Left cardiac atrium (tissue), 4 donors: ENCODE results near the gene PKIG. TPM values are rescaled to one million over a fixed set of nuclear protein-coding genes. Genes with fewer than 3 reads are reported as not detected.
A peak's percentile ranks its signal among the peaks of the same experiment; 100 is the strongest.
"Not testable (repeated sequence)": the region's sequence is repeated elsewhere in the genome, so short reads cannot be mapped to it uniquely, and the experiment has no call there.

ENCODE experiments used
- ATAC-seq, 2 donors: fragments of 200-7000 bp; cut with Tn5 transposase; one replicate each; pipeline ENCODE4 v1.9.1; 2020; ENCODE audit warnings: mild to moderate bottlenecking in 2 of 2, moderate library complexity in 2 of 2
- DNase-seq: peaks from one replicate; pipeline ENCODE4 v3.0.0-alpha.2; 2020
- intact Hi-C, 2 donors: fragments of 100-400 bp; cut with DNase I; formaldehyde crosslinking; loops; one replicate each; pipeline versions ENCODE4 v1.14.1 to v1.15.1; 2022 to 2023
- total RNA-seq, 2 donors: library from RNA; stranded (reverse); fragmentation: NEBNext Ultra II Directional; extraction: Animal tissue kit (Norgen Biotek cat#: 25700); gene quantifications; one replicate each; pipeline ENCODE4 v1.2.1, GENCODE V29; 2021
- donor health status: DM: no; HTN: yes; CAD: no.
- donor health status: DM: no; HTN: yes; CAD: no; lungs with severe emphysema.
- donor health status: DM: yes; HTN: yes; CAD: no.
- donor health status: Dilated cardiomyopathy.

Gene PKIG
- total RNA-seq, 2 donors from 2014 or later = 159 to 182 TPM

DNA sequence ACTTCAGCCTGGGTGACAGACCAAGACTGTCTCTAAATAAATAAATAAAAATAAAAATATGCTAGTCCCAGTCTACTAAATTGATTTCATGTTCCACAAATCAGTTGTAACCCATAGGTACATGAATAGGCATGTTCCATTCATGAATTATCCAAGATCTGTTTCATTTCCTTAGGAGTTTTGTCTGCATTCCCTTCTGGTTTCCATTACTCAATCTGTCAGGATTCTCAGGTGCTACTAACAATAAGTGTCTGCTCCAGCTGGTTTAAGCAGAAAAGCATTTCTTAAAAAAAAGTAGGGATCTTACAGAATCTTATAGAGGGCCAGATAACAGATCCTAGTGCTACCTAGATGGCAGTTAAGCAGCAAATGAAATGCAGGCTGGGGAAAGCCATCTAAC, 15.6 kb upstream of the PKIG start:
- DNase-seq (no peak), ATAC-seq (no peak)
- intact Hi-C loops = no loop called here

DNA sequence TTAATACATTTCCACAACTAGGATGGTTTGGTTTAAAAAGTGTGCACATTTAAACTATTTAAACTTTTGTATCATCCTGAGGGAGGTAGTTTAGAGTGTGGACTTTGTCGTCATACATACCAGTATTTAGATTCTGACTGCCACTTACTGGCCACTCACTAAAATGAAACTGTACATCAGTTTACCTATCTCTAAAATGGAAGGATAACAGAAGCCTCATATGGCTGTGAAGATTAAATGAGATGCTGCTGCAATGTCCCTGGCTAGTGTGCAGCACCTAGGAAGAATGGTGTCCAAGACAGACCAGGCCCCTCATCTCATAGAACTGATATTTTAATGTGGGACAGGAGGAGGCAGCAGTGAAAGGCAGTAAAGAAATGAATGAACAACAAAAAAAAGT, 12.0 kb upstream of the PKIG start:
- ATAC-seq (no peak), DNase-seq (no peak)
- intact Hi-C loops = loop anchor here in 1 of 2 donors (5.0 kb wide), 1 partner anchor 37 kb away; no protein-coding TSS in a partner anchor

DNA sequence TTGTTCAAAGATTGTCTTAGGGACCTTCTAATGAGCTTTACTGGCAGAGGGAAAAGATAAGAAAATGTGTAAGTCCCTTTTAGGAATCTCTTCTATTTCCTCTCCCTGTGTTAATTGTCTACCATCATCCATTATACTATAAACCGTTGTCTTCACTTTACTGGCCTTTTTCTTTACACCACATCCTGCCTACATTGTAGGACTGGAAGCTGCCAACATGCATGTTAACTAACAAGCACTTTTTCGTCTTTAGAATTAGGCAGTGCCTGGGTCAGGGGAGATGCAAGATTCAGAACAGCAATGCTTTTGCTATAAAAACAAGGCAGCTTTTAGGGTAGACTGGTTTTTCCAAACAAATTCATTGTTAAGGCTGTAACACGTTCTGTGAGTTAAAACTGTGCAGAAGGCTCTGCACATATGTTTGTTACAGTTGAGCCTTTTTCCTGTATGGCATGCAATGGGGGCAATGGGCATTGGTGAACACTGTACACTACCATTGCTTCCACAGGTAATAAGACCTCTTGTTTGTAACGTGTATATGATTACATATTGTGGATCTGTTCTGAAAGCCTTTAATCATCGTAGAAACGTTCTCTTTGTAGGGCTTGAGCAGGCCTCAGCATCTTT, 10.9 kb upstream of the PKIG start:
- intact Hi-C loops = loop anchor here in 1 of 2 donors (5.0 kb wide), 1 partner anchor 36 kb away; no protein-coding TSS in a partner anchor
- ATAC-seq (no peak), DNase-seq (no peak)

- intact Hi-C loops = loop anchor here in 1 of 2 donors (5.0 kb wide), 1 partner anchor 34 kb away; no protein-coding TSS in a partner anchor
- ATAC-seq = peak; percentile 87 to 93
Measured at GRCh38 chr20:44572551-44573500, 9.6 kb upstream of the PKIG start.

DNA sequence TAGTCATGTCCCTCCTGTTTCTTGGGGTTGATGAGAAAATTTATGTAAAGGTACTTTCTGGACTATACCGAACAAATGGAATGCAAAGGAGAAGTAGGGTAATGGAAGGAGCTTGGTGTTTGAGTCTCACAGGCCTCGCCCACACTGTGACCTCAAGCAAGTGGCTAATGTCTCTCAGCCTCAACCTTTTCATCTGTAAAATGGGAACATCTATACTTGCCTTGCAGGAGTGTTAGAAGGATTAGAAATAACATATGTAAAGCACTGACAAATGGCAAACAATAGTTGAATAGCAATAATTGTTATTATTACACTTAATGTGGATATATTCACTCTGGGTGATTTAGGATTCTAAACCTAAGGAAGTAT, 8.9 kb upstream of the PKIG start:
- ATAC-seq (no peak), DNase-seq (no peak)
- intact Hi-C loops = loop anchor here in 1 of 2 donors (5.0 kb wide), 1 partner anchor 34 kb away; no protein-coding TSS in a partner anchor

More at GRCh38 chr20:44572551-44573500, 9.6 kb upstream of the PKIG start:
- peak; percentile 56 for DNase-seq

GRCh38 chr20:44574372-44574771, 8.0 kb upstream of the PKIG start:
- DNase-seq = no peak
- ATAC-seq = no peak
- intact Hi-C loops = loop anchor here in 1 of 2 donors (5.0 kb wide), 1 partner anchor 33 kb away; no protein-coding TSS in a partner anchor

DNA sequence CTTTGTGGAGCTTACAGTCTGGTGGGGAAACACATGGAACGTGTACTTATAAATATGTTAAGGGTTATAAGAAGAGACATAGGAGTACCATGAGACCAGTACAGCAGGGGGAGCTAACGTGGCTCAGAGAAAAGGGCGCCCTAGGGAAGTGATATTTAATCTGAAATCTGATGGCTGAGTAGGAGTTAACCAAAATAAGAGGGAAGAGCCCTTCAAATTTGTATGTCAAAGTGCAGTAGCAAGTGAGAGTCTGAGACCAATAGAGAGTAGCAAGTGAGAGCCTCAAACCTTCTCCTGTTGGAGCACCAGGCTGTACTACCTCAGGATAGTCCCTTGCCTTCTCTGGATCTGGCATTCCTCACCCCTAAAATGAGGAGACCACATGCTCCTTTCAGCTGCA, 6.1 kb upstream of the PKIG start:
- DNase-seq = no peak
- intact Hi-C loops = no loop called here

DNA sequence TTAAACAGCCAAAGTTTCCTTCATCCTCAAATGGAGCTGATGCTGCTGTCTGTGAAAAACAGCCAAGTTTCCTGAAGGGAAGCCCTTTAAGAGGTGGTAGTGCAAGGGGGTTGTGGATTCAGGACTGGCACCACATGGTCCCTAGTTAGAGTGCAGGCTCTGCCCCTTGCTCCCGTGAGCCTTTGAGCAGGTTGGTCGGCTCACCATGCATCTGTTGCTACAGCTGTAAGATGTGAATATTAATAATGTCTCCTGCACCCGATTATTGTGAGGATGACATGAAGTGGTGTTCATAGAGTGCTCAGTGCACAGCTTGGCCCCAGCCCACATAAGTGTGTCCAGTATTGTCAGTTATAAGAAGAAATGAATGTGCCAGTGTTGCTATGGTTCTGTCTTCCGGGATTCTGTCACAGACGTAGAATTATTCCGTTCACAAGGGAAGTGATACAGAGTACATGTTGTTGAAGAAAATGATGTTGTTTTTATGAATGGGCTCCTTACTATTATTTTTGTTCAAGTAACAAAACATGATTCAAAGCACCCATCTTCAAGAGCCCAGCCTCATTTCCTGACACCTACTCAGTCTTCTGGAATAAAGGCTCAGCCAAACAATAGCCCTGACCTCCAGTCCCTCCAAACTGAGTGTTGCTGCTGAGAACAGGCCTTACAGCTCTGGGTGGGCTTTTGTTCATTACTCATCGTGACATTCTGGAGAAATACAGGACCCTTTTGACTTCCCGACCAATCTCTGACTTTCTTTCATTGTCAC, 2.9 kb upstream of the PKIG start:
- no peak for DNase-seq
- ATAC-seq = no peak
- intact Hi-C loops = no loop called here

More for the DNA sequence above, 6.1 kb upstream of the PKIG start:
- ATAC-seq = peak in 1 of 2 donors; percentile 9

- DNase-seq (no peak), ATAC-seq (peak in 1 of 2 donors; percentile 29)
- intact Hi-C loops = no loop called here
Measured at GRCh38 chr20:44580581-44581268, 1.7 kb upstream of the PKIG start.

DNA sequence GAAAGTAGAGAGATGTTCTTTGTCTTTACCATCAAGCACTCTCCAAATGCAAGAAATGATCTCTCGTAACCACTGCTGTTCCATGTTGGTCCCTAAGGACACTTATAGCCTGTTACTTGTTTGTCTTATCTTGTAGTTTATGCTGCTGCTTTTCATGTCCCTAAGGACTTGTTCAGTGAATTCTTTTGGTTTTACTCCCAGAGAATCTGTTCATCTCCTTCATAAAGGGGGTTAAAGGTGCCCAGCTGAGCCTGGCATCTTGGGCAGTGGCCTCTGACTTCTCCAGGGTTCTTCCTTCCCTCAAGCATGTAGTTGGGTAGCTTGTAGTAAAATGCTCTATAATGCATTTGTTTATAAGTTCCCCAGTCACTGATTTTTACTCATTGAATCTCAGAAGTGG, 864 bp upstream of the PKIG start:
- intact Hi-C loops = no loop called here
- no peak for ATAC-seq
- DNase-seq = no peak

GRCh38 chr20:44583157-44583556, 778 bp downstream of the PKIG start:
- intact Hi-C loops = no loop called here
- ATAC-seq (no peak), DNase-seq (no peak)

DNA sequence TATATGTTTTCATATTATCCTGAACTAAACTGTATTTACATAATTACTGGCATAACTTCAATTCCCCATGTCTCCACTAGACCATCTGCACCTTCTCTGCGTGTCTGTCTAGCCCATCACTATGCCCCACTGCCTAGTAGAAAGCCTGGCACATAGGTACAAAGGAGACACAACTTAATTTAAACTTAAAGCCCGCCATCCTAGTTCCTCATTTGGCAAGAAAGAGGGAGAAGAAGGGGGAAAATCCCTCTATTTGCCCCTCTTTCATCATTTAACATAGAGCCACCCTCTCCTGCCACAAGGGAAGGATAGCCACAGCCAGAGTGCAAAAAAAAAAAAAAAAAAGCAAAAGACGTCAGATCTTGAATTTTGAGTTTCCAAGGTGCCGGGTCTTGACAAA, 1.8 kb downstream of the PKIG start:
- DNase-seq = no peak
- no peak for ATAC-seq
- intact Hi-C loops = no loop called here

DNA sequence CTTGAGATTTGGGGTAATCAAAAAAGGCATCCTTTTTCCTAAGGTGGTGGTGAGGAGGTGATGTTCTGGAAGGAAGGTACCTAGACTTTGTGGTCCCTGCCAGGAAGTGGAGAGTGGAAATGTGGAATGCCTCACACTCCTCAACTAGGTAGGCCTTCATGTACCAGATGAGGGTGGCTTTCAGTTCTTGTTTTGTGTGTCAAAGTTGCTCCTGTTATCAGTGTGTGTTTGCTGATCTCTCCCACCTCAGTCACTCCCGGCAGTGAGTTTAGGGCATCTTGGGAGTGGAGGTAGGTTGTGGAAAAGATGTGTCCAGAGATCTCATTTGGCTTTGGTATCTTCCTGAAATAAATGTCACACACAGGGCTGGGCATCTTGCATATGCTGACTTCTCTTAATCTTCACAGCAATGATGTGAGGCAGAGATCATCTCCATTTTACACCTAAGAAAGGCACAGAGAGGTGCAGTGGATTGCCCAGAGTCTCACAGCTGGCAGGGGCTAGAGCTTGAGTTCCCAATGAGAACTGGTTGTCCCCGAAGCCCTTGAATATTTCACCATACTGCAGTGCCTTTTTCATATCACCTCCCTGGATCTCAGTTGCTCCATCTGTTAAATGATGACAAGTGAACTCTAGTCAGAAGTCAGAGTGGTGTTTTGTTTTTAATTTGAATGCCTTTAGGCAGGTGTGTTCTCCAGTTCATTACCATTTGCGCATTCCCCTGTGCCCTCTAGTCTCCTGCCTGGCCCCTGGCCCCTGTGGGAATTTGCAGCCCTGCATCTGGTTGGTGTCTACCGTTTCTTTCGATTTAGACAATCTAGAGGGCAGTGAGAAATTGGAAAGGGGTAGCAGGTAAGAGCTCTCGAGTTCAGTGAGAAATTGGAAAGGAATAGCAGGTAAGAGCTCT, 2.9 kb downstream of the PKIG start:
- intact Hi-C loops = no loop called here
- DNase-seq (no peak), ATAC-seq (no peak)

- intact Hi-C loops = no loop called here
- DNase-seq = no peak
- ATAC-seq = no peak
Measured at GRCh38 chr20:44586289-44586911, 4.0 kb downstream of the PKIG start.

- ATAC-seq (no peak), DNase-seq (no peak)
- intact Hi-C loops = no loop called here
Measured at GRCh38 chr20:44587035-44587980, 4.9 kb downstream of the PKIG start.

- ATAC-seq, intact Hi-C loops: not testable (repeated sequence)
Measured at GRCh38 chr20:44588321-44588720, 5.9 kb downstream of the PKIG start.

More at GRCh38 chr20:44588321-44588720, 5.9 kb downstream of the PKIG start:
- not testable (repeated sequence) for DNase-seq
